Breast epithelium (tissue), 3 donors: ENCODE measurements around the gene GTF2IRD1.
"Not testable (repeated sequence)": the region's sequence is repeated elsewhere in the genome, so short reads cannot be mapped to it uniquely, and the experiment has no call there.

ENCODE experiments used
- CTCF ChIP-seq, 3 donors: fragments of 450-650 bp; IDR thresholded peaks; one replicate each; pipeline ENCODE4 v1.5.1; 2016 to 2017; ENCODE audit warnings: antibody characterized with exemption in 3 of 3, mild to moderate bottlenecking in 3 of 3, moderate library complexity in 3 of 3
- POLR2A ChIP-seq: fragments of 450-650 bp; IDR thresholded peaks from one replicate; pipeline ENCODE4 v1.6.1; 2016; ENCODE audit warnings: antibody characterized with exemption, mild to moderate bottlenecking, moderate library complexity
- POLR2AphosphoS5 ChIP-seq, 3 donors: sonication (generic); formaldehyde crosslinking; IDR thresholded peaks; one replicate each; pipeline ENCODE4 v1.6.1; 2017; ENCODE audit warnings: antibody characterized with exemption in 3 of 3

GRCh38 chr7:74430409-74430808 lies 23.3 kb upstream of the GTF2IRD1 start:
- not testable (repeated sequence) for TF ChIP-seq CTCF (IDR thresholded peaks at IDR 0.05); POLR2A; POLR2AphosphoS5 (IDR thresholded peaks at IDR 0.05)
